Neural progenitor cell (in vitro differentiated cells): ENCODE data around the gene RENBP. TPM values are rescaled to one million over a fixed set of nuclear protein-coding genes. Genes with fewer than 3 reads are reported as not detected.
A peak's percentile ranks its signal among the peaks of the same experiment; 100 is the strongest.

Source experiments
- DNase-seq: peaks from one replicate; pipeline ENCODE4 v3.0.0-alpha.2; 2016; ENCODE audit warnings: low spot score
- H2AFZ ChIP-seq: fragments of 200-600 bp; sonication (generic); replicated peaks from 2 replicates; pipeline ENCODE4 v1.6.1; 2016; ENCODE audit warnings: antibody characterized with exemption
- H3F3A ChIP-seq: fragments of 200-600 bp; sonication (generic); 2 replicates; pipeline ENCODE4 v1.6.1; 2016; ENCODE audit warnings: antibody characterized with exemption, low read depth
- H3K27ac ChIP-seq: fragments of 200-600 bp; sonication (generic); 2 replicates; pipeline ENCODE4 v1.5.1; 2016; ENCODE audit warnings: mild to moderate bottlenecking
- H3K27me3 ChIP-seq: fragments of 200-600 bp; sonication (generic); 2 replicates; pipeline ENCODE4 v1.6.1; 2016; ENCODE audit warnings: mild to moderate bottlenecking, moderate library complexity
- H3K36me3 ChIP-seq: fragments of 200-600 bp; sonication (generic); 2 replicates; pipeline ENCODE4 v1.5.1; 2016
- H3K4me1 ChIP-seq: fragments of 200-600 bp; sonication (generic); 2 replicates; pipeline ENCODE4 v1.6.1; 2016; ENCODE audit warnings: mixed run types
- H3K4me2 ChIP-seq: fragments of 200-600 bp; sonication (generic); 2 replicates; pipeline ENCODE4 v1.6.1; 2016
- H3K4me3 ChIP-seq: fragments of 200-600 bp; sonication (generic); 2 replicates; pipeline ENCODE4 v1.5.1; 2016
- H3K79me2 ChIP-seq: fragments of 200-600 bp; sonication (generic); 2 replicates; pipeline ENCODE4 v1.6.1; 2016; ENCODE audit warnings: low read depth
- H3K9ac ChIP-seq: fragments of 200-600 bp; sonication (generic); 2 replicates; pipeline ENCODE4 v1.6.1; 2016
- H3K9me3 ChIP-seq: fragments of 200-600 bp; sonication (generic); 2 replicates; pipeline ENCODE4 v1.5.1; 2016; ENCODE audit warnings: low read depth
- H4K20me1 ChIP-seq: fragments of 200-600 bp; sonication (generic); 2 replicates; pipeline ENCODE4 v1.6.1; 2016; ENCODE audit warnings: low read depth
- H3K27ac Mint-ChIP-seq: 3 replicates; pipeline ENCODE4 v1.8.0; 2021; ENCODE audit warnings: mixed read lengths
- H3K27me3 Mint-ChIP-seq: 2 replicates; pipeline ENCODE4 v1.8.0; 2022; ENCODE audit warnings: low read depth, mild to moderate bottlenecking, inconsistent platforms, moderate library complexity, mixed read lengths; ENCODE audit not compliant: insufficient read depth
- H3K36me3 Mint-ChIP-seq: 3 replicates; pipeline ENCODE4 v1.8.0; 2021; ENCODE audit warnings: mixed read lengths
- H3K4me1 Mint-ChIP-seq: 3 replicates; pipeline ENCODE4 v1.8.0; 2021; ENCODE audit warnings: mixed read lengths
- H3K4me3 Mint-ChIP-seq: 3 replicates; pipeline ENCODE4 v1.8.0; 2021; ENCODE audit warnings: mild to moderate bottlenecking, moderate library complexity, mixed read lengths
- H3K9me3 Mint-ChIP-seq: 3 replicates; pipeline ENCODE4 v1.8.0; 2020; ENCODE audit warnings: mixed read lengths
- CTCF ChIP-seq: fragments of 200-600 bp; sonication (generic); IDR thresholded peaks from 2 replicates; pipeline ENCODE4 v1.5.1; 2017; ENCODE audit warnings: antibody characterized with exemption, mild to moderate bottlenecking
- EZH2 ChIP-seq: fragments of 200-600 bp; sonication (generic); IDR thresholded peaks from 2 replicates; pipeline ENCODE4 v1.6.1; 2017; ENCODE audit warnings: antibody characterized with exemption, mild to moderate bottlenecking, moderate library complexity
- EZH2phosphoT487 ChIP-seq: fragments of 200-600 bp; sonication (generic); IDR thresholded peaks from 2 replicates; pipeline ENCODE4 v1.6.1; 2017; ENCODE audit warnings: antibody characterized with exemption
- total RNA-seq: library from RNA; depleted of rRNA; stranded (reverse); fragments of >200 nt; gene quantifications from 2 replicates; pipeline ENCODE4 v1.2.3, GENCODE V29; 2015; ENCODE audit warnings: low replicate concordance

The RENBP gene
- total RNA-seq, 1 donor from 2014 or later: 5.4 TPM

GRCh38 chrX:153969904-153970356 is 25.5 kb upstream of the RENBP start:
- peak overlapping the region; percentile 100 for H3K4me3 Mint-ChIP-seq
- peaks cover 35% of the 10 kb centered on the region for H3F3A ChIP-seq
- H3K4me1 Mint-ChIP-seq: peaks cover 53% of the 10 kb centered on the region
- H3K36me3 ChIP-seq: no peaks in the 10 kb centered on the region
- H3K4me2 ChIP-seq: peak overlapping the region; percentile 79
- peak overlapping the region; percentile 13 for H3K9ac ChIP-seq
- H3K9me3 ChIP-seq: no peaks in the 10 kb centered on the region
- peaks cover 58% of the 10 kb centered on the region for H3K79me2 ChIP-seq
- DNase-seq: no peak
- peaks cover 2% of the 10 kb centered on the region for H3K36me3 Mint-ChIP-seq
- no peak overlapping the region for H3K27ac ChIP-seq
- no peaks in the 10 kb centered on the region for H3K27me3 ChIP-seq
- TF ChIP-seq EZH2: no peak
- TF ChIP-seq EZH2phosphoT487: no peak
- no peak for TF ChIP-seq CTCF
- peaks cover 22% of the 10 kb centered on the region for H3K27me3 Mint-ChIP-seq
- no peaks in the 10 kb centered on the region for H3K9me3 Mint-ChIP-seq
- H2AFZ ChIP-seq: no peak overlapping the region
- peaks cover 21% of the 10 kb centered on the region for H3K4me1 ChIP-seq
- H3K4me3 ChIP-seq: peak overlapping the region; percentile 80
- peaks cover 52% of the 10 kb centered on the region for H4K20me1 ChIP-seq
- peak overlapping the region; percentile 87 for H3K27ac Mint-ChIP-seq

- Histone ChIP-seq H3K9ac (no peak overlapping the region), H3K36me3 (no peaks in the 10 kb centered on the region), H3K27me3 (no peaks in the 10 kb centered on the region), H4K20me1 (peaks cover 58% of the 10 kb centered on the region), H3K4me2 (peak overlapping the region; percentile 79), H3K27ac (no peak overlapping the region), H3K4me1 (peaks cover 21% of the 10 kb centered on the region), H3F3A (peaks cover 35% of the 10 kb centered on the region), H3K4me3 (peak overlapping the region; percentile 80), H3K79me2 (peaks cover 64% of the 10 kb centered on the region), H2AFZ (no peak overlapping the region), H3K9me3 (no peaks in the 10 kb centered on the region)
- H3K4me1 Mint-ChIP-seq: peaks cover 50% of the 10 kb centered on the region
- DNase-seq: peak; percentile 33
- H3K27me3 Mint-ChIP-seq: peaks cover 24% of the 10 kb centered on the region
- TF ChIP-seq CTCF (no peak), EZH2 (no peak), EZH2phosphoT487 (no peak)
- peaks cover 2% of the 10 kb centered on the region for H3K36me3 Mint-ChIP-seq
- peak overlapping the region; percentile 87 for H3K27ac Mint-ChIP-seq
- H3K9me3 Mint-ChIP-seq: no peaks in the 10 kb centered on the region
- H3K4me3 Mint-ChIP-seq: peak overlapping the region; percentile 100
Observed at GRCh38 chrX:153969125-153969903, 24.9 kb upstream of the RENBP start.

DNA sequence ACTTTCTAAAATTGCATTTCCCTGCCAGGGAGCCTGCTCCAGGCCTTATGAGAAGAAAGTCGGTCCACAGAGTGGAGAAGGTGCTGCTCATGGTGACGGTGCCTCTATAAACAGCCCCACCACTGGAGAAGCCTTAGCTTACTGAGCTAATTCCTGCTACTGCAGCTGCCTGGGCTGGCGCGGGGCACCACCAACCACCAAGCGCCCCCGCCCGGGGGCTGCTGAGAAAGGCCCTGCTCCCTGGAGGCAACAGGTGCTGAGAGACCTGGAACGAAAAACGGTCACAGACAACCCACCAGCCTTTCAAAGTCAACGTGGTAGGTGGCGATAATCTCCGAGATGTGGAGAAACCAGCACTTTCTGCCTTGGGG is 24.3 kb upstream of the RENBP start:
- H3K27ac ChIP-seq: no peak overlapping the region
- peaks cover 2% of the 10 kb centered on the region for H3K36me3 Mint-ChIP-seq

More for the DNA sequence above, 24.3 kb upstream of the RENBP start:
- H3F3A ChIP-seq: peaks cover 35% of the 10 kb centered on the region
- Mint-ChIP-seq H3K9me3 (no peaks in the 10 kb centered on the region), H3K27me3 (peaks cover 22% of the 10 kb centered on the region), H3K27ac (no peak overlapping the region), H3K4me1 (peaks cover 44% of the 10 kb centered on the region), H3K4me3 (peak overlapping the region; percentile 100)
- peak; percentile 52 for DNase-seq
- H3K4me3 ChIP-seq: peak overlapping the region; percentile 80
- peaks cover 60% of the 10 kb centered on the region for H4K20me1 ChIP-seq
- H3K9ac ChIP-seq: no peak overlapping the region
- H3K9me3 ChIP-seq: no peaks in the 10 kb centered on the region
- TF ChIP-seq CTCF: no peak
- no peak for TF ChIP-seq EZH2phosphoT487
- no peak for TF ChIP-seq EZH2
- H3K27me3 ChIP-seq: no peaks in the 10 kb centered on the region
- peaks cover 70% of the 10 kb centered on the region for H3K79me2 ChIP-seq
- H3K4me2 ChIP-seq: peak overlapping the region; percentile 79
- H2AFZ ChIP-seq: no peak overlapping the region
- no peaks in the 10 kb centered on the region for H3K36me3 ChIP-seq
- peaks cover 21% of the 10 kb centered on the region for H3K4me1 ChIP-seq
